Activated CD8-positive, alpha-beta memory T cell treated with anti-CD3 and anti-CD28 coated beads for 4 hours (primary cell): Measurements from ENCODE around the gene ATXN7L1.
"Not testable (repeated sequence)": the region's sequence is repeated elsewhere in the genome, so short reads cannot be mapped to it uniquely, and the experiment has no call there.

Experiments
- DNase-seq, 2 donors: peaks; one replicate each; pipeline ENCODE4 v3.0.0-alpha.2; 2020; ENCODE audit warnings: low read depth in 2 of 2

Gene ATXN7L1

DNA sequence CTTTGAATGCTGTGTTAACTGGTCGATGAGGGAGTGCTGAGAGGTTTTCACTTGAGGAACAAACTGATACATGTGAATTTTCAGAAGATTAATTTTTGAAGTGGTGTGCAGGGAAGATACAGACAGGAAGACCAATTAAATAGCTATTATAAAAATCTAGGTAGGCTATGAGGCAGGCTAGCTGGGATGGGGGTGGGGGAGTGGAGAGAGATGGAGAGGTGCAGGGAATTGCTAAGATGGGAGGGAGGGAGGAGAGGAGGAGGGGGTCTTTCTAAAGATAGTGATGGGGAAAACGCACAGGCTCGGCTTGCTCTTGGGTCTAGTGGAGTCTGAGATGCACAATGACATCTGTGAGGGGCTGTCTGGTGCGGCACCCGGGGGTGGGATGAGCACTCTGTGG, 15.2 kb downstream of the ATXN7L1 start:
- no peak for DNase-seq

DNA sequence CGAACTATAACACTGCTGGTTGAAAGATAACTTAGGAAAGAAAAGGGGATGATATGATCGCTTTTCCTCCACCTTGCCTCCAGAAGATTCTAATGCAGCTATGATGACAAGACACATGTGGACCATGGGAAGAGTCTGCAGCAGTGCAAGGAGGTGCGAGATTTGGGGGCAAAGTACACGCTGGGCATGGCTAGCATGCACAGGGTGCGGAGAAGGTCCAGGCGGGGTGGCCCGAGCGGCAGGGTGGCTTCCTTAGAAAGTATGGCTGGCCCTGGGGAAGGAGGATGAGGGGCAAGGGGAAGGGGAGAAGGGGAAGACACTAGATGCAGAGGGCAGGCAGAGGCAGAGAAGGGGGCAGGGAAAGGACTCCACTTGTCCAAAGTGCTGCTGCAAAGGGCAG, 15.6 kb downstream of the ATXN7L1 start:
- no peak for DNase-seq

DNA sequence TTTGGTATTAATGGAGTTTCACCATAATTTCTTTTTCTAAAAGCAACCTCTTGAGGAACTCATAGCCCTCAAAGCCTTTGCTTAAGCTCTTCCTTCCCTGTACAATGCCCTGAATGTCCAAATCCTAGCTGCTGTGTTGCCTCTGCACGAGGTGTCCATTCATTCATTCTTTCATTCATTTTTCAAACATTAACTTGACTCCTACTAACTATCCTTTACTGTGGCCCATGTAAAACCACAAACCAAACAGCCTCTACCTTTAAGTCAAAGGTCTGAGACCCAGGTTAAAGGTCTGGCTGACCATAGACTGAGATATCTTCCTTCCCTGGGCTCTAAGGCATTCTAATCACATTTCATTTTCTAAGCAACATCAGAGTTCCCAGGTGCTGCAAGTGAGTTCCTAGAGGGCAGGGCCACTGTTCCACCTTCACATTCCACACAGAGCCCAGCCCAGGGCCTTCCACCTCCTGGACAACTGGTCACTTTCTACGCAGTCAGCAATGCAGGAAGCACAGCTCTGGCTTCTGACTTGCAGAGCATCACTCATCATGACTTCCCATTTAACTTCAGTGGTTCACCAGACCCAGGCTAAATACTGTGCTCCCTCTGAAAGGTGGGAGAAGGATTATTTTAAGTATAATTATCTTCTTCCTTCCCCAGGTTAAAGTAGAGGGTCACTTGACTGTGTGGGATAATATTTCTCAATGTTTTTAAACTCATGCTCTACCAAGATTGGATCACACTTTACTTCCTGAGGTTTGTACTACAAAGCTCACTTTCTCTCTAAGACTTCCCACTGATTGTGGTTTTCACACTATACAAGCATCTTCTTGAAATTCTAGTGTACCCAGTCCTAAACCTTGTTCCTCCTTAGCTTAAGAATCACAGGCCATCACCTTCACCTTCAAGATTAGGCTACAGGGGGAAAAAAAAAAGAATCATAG, 19.1 kb downstream of the ATXN7L1 start:
- no peak for DNase-seq

DNA sequence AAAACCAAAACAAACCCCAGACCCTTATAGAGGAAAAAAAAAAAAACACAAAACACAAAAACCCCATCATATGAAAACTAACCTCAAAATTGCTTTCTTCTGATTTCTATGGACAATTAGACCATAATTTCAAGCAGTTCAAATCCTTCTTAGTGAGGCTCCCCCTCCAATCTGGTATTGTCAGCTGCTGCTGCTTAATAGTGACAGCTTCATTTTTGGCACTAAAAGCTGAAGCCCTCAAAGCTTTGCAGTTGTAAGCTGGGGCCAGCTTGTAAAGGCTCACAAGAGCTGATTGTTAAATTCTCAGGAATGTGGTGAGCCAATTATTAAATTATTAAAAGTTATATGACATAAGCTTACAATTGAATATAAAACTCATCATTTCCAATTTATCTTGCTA, 21.9 kb downstream of the ATXN7L1 start:
- DNase-seq: no peak

DNA sequence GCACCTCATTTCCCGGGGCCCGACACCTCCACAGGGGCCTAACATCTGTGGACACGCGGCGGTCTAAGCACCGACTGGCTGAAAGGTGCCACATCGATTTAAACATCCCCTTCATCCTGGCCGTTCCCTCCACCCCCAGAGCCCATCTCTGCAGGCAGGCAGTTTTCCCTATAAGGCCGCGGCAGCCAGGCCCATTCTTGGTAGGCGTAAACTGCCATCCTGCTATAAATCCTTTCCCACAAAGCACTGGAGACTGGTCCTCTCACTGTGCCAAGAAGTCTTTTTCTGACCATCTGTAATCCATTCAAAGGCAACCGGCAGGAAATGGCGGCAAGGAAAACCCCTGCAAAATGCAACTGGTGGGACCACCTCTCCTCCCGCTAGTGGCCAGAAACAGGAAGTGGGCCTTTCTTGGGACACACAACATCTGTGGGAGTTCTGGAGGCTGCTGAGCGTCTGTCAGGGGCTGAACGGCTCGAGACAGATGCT, 22.4 kb downstream of the ATXN7L1 start:
- no peak for DNase-seq

DNA sequence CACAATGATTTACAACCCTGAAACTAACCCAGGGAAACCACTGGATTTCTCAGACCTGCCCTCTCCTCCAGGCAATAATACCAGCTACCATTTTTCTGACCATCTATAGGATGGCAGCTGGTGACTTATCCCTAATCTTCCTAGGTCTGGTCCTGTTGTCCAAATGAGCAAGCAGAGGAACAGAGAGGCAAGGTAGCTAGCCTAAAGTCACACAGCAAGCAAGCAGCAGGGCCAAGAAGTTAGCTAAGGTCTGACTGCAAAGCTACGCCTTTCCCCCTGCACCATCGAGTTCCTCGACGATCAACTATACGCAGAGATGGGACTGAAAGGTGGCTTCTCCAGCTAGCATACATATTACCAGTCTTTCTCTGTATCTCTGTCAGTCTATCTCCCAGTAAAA, 25.3 kb downstream of the ATXN7L1 start:
- DNase-seq: no peak

DNA sequence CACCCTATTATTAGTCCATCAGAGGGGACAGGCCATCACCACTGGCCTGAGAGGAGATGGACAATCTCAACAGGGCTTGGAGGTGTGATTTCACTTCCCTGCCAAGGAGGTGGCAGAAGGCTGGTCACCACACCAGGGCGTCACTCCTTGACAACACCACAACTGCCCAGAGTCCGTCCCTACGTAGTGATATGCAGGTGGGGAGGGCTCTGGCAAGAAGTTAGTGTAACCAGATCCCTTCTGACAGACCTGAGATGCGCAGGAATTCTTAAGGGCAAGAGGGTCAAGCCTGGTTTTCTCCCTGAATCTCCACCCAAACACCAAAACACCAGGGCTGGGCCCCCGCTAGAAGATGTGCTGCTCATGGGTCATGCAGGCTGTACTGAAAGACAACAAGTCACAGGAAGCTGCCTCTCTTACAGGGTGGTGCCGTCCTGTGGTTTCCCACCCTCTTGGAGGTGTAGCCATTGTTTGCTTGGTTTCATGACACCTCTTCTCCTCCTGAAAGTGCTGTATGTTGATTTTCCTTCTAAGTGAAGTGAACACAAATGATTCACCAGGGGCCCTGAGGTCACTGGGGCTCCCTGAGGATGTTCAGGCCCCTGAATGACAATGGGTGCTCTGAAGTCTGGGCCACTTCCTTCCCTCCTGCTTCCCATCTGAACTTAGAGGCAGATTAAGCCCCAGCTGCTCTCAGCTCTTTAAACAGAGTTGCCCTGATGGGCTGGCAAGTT, 27.1 kb downstream of the ATXN7L1 start:
- peak; percentile 44 for DNase-seq

DNA sequence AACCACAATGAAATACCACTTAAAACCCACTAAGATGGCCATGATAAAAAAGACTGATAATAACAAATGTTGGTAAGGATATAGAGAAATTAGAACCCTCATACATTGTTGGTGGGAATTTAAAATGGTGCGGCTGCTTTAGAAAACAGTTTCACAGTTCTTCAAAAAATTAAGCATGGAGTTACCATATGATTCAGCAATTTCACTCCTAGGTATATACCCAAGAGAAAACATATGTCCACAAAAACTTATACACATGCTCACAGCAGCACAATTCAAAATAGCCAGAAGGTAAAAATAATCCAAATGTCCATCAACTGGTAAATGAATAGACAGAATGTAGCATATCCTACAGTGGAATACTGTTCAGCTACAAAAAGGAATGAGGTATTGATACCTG, 30.0 kb downstream of the ATXN7L1 start:
- DNase-seq: no peak

DNA sequence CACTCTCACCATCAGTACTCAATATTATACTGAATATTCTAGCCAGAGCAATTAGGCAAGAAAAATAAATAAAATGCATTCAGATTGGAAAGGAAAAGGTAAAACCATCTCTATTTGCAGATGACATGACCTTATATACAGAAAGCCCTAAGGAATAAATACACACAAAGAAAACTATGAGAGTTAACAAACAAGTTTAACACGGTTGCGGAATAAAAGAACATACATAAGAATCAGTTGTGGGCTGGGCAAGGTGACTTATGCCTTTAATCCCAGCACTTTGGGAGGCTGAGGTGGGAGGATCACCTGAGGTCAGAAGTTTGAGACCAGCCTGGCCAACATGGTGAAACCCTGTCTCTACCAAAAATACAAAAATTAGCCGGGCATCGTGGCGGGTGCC, 31.7 kb downstream of the ATXN7L1 start:
- not testable (repeated sequence) for DNase-seq

DNA sequence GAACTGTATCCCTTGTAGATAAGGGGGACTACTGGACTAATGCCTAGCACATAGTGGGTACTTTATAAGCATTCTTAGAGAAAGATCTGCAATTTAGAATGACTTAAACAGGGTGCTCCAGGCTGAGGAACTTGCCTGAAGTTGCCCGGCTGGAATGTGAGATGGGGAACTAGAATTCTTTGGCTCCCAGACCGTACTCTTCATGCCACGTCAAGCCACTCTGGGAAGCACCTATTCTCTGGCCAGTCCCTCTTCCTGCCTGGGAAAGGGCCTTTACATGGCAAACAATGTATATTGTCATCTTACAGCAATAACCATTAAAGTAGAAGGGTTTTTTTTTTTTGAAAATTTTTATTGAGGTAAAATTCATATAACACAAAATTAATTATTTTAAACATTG, 34.5 kb downstream of the ATXN7L1 start:
- no peak for DNase-seq

DNA sequence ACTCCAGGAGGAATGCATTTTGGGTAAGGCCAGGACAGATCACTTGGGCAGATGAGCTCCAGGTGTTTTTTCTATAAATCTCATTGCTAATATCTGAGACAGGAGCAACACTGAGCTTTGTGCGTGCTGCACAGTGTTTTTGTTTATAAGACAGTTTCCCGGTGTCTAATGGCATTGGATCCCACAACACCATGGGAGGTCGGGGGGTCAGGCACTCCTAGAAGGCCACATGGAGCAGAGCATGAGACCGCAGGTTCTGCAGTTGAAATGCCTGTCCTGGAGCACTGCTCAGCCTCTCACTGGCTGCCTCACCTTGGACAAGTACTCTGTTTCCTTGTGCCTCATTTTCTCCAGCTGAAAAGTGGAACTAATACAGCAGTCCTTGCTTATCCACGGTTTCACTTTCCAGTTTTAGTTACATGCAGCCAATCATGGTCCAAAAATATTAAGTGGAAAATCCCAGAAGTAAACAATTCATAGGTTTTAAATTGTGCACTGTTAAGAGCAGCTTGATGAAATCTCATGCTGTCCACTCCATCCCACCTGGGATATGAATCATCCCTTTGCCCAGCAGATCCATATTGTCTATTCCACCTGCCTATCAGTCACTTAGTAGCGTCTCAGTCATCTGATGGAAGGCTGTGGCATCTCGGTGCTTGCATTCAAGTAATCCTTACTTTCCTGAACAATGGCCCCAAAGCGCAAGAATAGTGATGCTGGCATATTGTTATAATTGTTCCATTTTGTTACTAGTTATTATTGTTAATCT, 35.2 kb downstream of the ATXN7L1 start:
- DNase-seq: no peak

DNA sequence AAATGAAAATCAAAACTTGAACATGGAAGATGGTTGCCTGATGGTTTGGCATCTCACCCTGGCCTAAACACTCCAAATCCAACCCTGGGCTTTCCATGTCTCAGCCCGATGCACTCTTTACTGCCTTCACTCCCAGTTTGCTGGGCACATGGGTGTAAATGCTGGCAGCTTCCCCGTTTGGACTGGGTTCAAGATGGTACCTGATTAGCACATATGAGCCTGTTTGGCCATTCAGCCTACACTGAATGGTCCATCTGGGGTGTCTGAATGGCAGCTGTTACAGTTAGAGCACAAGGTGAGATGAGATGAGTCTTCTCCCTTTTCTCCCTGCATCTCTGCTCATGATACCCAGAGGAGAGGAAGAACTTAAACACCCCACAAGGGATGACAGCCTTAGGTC, 37.1 kb downstream of the ATXN7L1 start:
- no peak for DNase-seq

DNA sequence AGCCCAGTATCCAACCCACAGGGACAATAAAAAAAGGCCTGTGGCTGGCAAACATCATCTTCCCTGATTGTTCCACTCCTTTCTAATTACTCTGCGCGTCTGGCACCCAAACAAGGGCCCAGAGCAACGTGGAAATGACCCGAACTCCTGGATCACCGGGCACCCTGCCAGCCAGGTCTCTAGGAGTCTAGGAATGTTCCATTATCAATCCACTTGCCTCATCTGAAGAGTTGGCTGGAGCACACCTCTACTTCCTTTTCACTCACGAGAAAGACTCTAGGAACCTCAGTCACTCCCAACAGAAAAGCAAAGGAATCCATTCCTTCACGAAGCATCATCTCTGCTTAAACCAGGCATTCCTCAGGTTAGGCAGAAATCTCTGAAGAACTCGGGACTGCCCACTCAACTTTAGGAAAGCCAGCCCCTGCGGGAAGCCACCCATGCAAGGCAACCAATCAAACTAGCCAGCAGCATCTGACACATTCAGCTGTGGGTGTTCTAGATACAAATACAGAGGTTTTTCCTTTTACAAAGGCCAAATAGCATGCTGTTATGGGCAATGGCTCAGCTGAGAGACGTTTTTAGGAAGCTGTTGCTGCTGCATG, 37.7 kb downstream of the ATXN7L1 start:
- no peak for DNase-seq

DNA sequence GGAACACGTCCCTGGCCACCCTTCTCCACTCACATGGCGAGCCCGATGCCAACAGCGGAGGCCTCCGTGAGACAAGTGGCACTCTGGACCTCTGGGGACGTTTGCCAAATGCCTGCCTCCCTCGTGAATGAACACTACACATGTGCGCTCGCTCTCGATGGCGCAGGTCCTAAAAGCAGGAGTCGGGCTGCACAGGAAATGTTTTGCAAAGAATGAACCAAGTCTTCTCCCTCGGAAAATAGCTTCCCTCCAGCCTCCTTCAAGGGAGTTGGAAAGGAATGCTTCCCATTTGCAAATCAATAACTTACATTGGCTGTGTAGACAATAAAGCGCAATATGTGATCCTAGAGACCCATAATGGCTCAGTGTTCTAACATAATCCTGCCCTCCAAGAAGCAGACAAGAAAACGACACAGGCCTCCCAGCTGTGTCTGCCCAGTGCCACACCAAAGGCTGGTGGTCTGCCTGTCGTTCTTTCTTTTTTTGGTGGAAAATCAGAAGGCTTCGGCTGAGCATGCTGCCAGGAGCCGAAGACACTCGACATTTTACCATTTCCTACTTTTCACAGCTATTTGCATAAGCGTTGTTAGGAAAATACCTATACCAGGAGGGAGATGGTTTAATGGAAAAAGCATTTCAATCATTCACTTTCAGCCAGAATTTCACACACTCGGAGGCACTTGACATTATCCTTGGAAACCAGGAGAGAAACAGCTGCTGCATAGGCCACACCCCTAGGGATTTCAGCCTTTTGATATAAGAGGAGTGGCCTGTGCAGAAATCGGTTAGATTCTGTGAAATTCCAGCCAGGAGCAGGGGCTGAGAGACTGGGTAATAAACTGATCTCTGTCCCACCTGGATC, 38.4 kb downstream of the ATXN7L1 start:
- no peak for DNase-seq

DNA sequence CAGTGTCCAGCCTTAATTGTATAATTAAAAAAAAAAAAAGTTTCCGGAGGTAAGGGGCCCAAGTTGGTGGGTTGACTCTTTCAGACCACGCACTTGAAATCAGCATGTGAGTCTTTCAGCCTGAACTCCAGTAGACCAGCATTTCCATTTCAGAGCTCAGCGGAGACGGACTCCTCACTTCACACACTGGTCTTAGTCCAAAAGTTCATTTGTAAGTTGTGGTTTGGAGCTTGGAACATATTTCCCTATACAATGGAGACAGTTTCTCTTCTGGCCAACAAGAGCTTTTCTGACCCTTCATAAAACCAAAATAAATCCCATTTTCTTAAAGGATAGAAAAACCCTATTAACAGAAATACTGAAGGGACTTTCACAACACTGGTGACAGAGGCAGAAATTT, 41.0 kb downstream of the ATXN7L1 start:
- DNase-seq: no peak

DNA sequence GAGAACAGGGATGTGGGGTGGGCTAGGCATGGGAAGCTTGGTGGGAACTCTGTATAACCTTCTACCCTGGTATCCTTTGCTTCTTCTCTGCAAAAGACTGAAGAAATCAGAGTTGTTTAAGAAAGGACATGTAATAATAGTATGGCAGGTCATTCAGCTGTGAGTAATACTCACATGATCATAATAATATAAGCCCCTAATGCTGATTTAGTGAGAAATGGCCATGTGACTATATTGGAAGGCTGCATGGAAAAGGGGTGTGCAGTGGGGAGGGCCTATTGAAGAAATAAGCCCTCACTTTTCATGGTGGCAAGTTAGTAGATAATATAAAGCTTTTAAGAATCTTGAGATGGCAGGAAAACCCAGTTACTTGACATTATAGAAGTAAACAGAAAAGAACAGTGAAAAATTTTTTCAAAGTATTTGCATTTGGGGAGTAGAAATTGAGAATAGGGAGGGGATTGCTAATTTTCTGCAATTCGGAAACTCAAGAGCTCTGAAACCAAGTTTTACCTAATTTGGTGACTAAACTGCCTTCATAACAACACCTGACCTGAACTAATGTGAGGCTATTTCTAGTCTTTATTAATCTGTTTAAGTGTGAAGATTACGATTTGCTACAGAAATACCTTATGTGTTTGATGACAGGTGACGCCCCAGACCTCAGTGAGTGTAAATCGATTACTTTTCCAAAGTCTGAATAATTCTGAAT, 44.4 kb downstream of the ATXN7L1 start:
- DNase-seq: no peak

DNA sequence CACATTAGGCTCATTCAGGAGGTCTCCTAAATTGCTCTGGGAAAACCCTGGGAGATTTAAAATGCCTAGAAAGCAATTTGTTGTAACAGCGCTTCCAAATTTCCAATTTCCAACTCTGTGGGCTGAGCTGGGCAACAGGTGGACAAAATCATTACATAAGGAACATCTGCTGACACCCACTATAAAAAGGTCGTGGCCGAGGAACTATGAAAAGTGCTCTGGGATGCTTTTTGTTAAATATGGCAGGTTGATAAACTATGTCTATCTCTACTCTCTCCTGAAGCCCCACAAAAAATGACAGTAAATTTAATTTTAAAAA, 45.1 kb downstream of the ATXN7L1 start:
- no peak for DNase-seq

DNA sequence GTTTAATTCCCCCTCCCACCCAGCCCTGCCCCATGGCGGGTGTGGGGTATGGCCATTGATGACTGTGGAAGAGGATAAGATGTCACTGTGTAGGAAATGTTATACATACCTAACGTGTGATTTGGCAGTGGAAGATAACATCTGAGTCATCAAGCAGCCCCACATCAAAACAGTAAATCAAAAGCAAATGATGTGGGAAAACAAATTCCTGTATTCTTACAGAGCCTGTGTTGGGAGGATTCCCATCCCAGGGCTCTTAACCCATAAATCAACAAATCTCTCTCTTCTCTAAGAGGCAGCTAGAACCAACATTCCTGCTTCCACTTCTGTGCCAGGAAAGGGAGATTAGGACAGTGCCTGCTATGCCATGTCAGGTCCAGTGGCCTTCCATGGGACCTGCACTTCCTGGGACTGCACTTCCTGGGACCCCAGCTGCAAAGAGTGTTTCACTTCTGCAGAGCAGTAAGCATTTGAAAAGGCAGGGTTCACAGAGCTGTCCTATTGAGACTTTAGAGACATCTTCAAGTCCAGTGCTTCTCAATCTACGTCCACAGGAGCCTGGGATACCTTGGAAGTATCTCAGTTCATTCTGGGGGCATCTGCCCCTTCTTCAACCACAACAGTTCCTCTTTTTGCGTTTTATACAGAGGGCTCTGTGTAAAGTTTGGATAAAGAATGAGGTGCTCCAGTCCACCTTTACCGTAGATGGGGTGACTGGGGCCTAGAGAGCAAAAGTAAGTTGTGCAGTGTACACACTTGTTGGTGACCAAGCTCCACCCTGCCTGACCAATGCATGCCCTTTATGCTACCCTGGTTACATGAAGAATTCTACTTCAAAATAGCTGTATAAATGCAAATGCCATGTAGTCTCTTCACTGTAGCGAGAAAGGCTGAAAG, 45.7 kb downstream of the ATXN7L1 start:
- no peak for DNase-seq

DNA sequence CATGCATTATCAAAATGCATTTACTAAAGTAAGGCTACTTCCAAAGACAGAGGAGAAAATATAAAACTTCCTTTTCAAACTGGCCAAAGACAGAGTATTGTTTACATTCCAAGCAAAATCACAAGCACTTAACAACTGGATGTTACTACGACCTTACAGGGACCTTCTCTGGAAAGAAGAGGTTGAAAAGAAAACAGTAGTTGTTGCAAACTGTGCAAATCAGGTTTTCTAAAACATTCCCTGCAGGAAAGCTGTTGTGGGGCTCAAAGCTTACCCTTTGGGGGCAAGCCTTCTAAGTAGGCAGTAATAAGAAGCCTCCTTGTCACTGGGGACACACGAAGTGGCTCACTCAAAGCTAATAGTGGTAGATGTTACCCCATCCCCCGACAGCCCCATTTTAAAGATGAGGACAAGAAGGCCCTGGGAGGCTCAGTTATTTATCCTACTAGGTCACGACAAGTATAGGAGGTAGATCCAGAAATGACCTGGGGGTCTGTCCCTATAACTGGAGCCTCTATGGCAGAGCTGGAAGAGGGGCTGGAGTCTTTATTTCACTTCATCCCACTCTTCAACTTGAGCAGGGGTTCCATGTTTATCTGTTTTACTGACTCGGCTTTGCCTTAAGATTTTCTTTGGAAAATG, 46.6 kb downstream of the ATXN7L1 start:
- DNase-seq: no peak
